KBM-7 (cell line): ENCODE measurements around the gene BLZF1.
"Not testable (repeated sequence)": the region's sequence is repeated elsewhere in the genome, so short reads cannot be mapped to it uniquely, and the experiment has no call there.

Source experiments
- DNase-seq: peaks from one replicate; pipeline ENCODE4 v3.0.0-alpha.2; 2015
- in situ Hi-C: fragments of 300-500 bp; cut with MboI; formaldehyde crosslinking; loops from 2 replicates; pipeline ENCODE4 v1.14.3; 2020; ENCODE audit warnings: low sequenced_read_pairs, low pct_unique_long_range_greater_than_20kb, mixed read lengths

The BLZF1 gene

DNA sequence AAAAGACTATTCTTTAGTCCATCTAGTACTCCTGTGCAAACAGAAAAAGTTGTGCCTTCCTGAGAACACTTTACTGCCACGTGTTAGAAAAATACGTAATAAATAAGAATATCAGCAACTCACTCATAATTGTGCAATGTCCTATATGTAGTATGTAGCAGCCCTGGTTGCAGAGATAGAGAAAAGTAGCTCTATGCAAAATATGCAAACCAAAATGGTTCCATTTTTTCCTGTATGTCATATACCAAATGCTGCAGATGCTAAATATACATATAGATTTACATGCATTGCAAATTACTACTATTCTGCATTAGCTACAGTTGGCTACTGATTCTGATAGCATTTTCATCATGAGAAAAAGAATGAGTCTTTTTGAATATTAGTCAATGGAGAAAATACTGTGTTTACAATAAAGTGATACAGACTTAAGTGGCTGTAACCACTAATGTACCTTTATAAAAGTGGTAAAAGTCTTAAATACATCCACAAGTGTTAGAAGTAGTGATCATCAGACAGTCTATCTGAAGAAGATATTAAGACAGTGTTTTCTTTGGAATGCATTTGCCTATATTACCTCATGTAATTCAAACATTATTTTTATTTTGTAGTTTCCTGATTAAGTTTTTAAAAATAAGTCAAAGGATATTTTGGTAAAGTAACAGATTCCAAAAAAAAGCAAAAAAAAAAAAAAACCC lies 20.2 kb upstream of the BLZF1 start:
- no peak for DNase-seq
- in situ Hi-C loops: no loop called here

DNA sequence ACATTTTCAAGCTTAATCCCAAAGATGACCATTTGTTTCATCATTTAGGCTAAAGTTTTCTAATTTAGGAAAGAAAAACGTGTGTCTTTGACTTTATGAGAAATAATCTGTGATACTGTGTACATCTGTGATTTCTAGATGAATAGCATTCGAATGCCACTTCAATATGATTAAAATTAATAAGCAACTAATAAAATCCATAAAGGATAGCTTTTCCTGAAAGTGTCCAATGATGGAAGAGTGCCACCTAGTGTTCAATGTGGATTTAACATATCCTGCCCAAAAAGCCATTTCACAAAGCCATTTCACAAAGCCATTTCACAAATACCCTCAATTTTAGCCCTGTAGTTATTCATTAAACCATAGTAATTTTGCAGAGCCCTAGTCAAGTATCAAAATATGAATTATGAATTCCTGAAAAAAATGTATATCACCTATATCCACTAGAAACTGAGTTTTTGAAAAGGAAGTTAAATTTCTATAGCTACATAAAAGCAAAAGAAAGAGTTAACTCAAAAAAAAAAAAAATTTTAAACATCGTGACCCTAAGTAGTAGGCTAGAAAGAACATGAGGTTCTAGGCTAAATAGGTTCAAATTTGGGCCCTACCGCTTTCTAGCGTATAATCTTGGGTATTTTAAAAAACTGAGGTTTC lies 19.5 kb upstream of the BLZF1 start:
- peak; percentile 72 for DNase-seq
- in situ Hi-C loops: no loop called here

DNA sequence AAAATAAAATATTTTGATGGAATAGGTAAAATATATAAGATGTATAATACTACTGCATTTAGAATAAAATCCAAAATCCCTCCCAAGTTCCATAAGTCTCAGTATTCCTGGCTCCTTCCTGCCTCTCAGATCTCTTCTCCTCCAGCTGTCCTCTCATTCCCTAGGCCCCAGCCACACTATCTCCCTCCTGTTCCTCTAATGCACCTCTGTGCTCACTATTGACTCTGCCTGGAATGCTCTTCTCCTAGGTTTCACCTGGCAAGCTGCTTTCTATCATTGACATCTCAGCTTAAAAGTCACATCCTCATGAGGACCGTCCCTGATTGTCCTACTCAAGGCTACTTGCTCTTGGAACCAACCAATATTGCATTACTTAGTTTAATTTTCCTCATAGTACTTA lies 7.6 kb upstream of the BLZF1 start:
- in situ Hi-C loops: loop anchor here (25.0 kb wide), 1 partner anchor 748 kb away; no protein-coding TSS in a partner anchor
- DNase-seq: no peak

DNA sequence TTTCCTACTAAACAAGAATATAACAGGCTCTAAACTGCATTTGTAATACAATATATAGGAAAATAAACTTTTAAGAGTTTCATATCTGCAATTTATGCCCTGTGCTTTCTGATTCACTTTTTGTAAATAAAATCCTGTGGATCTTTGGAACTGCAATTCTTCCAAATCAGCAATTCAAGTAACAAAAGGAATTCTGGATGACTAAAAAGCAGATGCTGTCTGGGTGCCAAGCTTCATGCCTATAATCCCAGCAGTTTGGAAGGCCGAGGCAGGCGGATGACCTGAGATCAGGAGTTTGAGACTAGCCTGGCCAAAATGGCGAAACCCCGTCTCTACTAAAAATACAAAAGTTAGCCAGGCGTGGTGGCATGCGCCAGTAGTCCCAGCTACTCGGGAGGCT lies 6.7 kb upstream of the BLZF1 start:
- in situ Hi-C loops: loop anchor here (25.0 kb wide), 1 partner anchor 749 kb away; no protein-coding TSS in a partner anchor
- DNase-seq: no peak

DNA sequence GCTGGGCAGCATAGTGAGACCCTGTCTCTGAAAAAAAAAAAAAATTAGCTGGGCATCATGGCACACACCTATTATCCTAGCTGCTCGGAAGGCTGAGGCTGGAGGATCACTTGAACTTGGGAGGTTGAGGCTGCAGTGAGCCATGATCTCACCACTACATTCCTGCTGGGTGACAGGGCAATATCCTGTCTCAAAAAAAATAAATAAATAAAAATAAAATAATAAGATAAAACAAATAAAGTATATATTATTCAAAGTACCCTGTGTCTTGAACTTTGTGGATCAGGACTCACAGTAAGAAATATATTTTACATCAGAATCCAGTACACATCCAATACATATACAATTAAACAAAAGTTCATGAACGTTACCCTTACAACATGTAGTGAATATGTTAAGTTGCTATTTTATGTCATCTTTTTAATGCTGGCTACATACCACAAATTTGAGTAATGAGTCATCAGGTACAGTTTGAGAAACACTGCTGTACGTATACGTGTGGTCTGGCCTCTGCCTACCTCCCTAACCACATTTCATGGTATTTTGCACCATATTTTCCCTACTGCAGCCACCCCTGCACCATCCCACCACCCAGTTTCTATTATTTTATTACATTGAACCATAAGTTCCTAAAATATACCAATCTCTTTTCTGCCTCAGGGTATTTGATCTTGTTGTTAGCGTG lies 4.8 kb upstream of the BLZF1 start:
- DNase-seq: no peak
- in situ Hi-C loops: loop anchor here (25.0 kb wide), 1 partner anchor 751 kb away; no protein-coding TSS in a partner anchor

DNA sequence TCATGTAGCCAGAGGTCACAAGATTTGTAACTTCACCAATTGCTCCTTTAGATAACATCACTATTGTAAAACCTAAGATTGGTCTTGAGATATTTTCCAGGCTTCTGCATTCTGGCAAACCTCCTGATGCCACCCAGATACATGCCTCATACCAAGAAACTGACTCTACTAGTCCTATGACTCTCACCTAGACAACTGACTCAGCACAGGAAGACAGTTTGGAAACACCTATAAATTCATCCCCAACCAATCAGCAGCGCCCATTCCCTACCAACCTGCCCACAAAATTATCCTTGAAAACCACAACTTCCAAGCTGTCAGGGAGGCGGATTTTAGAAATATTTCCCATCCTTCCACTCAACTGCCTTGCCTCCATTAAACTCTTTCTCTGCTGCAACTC lies 3.0 kb upstream of the BLZF1 start:
- DNase-seq: no peak
- in situ Hi-C loops: loop anchor here (25.0 kb wide), 1 partner anchor 753 kb away; no protein-coding TSS in a partner anchor

DNA sequence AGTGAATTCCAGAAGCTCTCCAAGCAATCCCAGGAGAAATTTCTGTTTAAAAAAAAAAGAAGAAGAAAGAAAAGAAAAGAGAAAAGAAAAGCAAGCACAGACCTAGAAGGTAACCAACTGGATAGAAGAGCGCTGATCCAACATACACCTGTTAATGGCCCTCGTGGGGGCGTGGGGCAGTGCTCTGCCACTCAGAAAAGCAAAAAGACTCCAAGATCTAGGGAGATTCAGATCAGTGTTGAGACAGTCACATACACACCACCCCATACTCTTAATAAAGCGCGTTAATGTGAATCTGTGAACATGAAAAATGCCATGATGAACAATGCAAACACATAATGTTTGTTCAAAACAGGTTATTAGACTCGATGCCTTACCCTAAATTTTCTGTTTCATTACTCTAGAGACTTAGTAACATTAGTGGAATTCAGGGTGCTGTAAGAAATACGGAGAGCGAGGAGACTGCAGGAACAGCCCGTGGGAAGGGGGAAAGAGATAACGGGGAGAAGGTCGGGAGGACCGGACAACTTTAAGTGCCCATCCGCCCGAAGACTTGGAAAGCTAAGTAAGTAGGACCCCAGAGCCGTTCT lies 804 bp upstream of the BLZF1 start:
- in situ Hi-C loops: loop anchor here (25.0 kb wide), 1 partner anchor 755 kb away; no protein-coding TSS in a partner anchor

DNA sequence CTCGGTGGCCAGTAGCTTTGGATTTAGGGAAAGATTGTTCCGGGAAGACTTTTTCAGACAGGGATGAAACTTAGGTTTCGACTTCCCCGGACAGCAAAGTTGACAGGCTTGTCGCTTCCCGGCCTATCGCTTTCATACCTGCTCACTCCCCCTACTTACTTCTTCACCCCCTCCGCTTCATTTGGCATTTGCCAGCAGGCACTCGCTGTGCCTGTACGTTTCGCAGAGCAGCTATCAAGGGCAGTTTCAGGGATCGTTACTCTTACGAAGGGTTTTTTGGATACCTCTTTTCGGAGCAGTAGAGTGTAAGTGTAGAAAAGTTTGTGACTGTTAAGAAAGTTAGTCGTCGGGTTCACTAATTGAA lies 393 bp downstream of the BLZF1 start:
- DNase-seq: no peak
- in situ Hi-C loops: loop anchor here (25.0 kb wide), 1 partner anchor 756 kb away; no protein-coding TSS in a partner anchor

More for the DNA sequence above, 804 bp upstream of the BLZF1 start:
- DNase-seq: no peak

DNA sequence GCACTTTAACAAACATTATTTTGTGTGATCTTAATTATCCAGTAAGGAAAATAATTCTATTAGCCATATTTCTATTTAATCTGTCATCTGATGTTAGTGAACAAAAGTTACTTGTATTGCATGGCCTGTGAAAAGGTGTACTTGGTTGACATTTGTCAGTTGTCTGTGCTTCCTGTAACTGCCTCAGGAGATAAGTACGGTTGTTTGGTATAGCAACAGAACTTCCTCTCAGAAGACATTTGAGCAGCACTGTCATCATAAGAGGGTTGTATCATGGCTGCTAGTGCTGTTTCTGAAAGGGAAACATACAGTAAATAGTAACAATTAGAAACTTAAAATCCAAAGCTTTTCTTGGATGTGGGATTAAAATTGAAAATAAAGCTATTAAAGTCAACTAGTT lies 3.4 kb downstream of the BLZF1 start:
- in situ Hi-C loops: loop anchor here (25.0 kb wide), 1 partner anchor 759 kb away; no protein-coding TSS in a partner anchor
- peak; percentile 57 for DNase-seq

DNA sequence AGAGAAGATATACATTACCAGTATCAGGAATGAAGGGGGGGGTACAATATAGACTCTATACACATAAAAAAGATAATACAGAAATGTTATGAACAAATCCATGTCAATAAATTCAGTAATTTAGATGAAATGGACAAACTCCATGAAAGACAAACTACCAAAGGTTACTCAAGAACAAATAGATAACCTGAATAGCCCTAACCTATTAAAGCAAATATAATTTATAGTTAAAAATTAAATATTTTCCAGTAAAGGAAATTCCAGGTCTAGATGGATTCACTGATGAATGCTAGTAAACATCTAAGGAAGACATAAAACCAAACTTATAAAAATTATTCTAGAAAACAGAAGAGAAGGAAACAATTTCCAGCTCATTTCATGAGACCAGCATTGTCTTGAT lies 13.2 kb downstream of the BLZF1 start:
- no peak for DNase-seq
- in situ Hi-C loops: no loop called here

DNA sequence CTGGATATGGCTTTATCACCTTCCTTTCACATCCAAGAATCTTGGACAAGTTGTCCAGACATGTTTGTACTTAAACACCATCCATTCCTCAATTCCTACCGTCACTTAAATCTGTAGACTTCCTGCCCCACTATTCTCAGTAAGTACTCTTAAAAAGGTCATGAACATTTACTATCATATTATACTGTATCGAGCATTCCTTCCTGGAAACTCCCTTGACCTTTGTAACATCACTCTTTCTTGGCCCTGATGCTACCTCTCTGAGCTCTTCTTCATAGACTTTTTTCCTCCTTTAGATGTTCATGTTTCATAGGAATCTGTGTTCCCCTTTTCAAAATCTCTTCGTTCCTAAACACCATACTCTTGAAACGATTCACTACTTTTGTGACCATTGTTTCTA lies 15.5 kb downstream of the BLZF1 start:
- DNase-seq: no peak
- in situ Hi-C loops: no loop called here

DNA sequence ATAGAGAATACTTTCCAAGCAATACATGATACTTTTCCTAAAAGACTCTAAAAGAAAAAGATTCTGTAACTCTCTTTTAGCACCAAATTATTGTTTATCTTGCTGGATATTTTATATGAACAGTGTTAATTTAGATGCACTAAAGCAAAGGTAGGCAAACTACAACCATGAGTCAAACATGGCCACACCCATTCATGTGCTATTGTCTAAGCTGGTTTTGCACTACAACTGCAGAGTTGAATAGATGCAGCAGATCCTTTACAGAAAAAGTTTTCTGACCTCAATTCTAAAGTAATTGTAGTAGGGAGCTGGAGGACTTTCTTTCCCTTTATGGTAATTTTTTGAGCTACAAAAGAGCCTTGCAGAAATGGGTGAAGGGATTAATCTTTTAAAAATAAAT lies 19.4 kb downstream of the BLZF1 start:
- in situ Hi-C loops: no loop called here
- no peak for DNase-seq

DNA sequence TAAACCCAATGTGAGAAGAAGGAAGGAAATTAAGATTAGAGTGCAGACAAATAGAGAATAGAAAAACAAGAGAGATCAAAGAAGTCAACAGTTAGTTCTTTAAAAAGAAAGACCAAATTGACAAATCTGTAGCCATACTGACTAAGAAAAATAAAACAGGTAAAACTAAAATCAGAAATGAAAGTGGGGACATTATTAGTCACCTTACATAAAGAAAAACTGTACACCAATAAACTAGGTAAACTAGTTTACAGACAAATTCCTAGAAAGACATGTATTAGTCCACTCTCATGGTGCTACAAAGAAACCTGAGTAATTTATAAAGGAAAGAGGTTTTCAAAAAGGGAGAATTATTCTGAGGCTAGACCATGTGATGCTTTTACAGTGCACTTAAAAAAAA lies 22.3 kb downstream of the BLZF1 start:
- DNase-seq: no peak
- in situ Hi-C loops: no loop called here

DNA sequence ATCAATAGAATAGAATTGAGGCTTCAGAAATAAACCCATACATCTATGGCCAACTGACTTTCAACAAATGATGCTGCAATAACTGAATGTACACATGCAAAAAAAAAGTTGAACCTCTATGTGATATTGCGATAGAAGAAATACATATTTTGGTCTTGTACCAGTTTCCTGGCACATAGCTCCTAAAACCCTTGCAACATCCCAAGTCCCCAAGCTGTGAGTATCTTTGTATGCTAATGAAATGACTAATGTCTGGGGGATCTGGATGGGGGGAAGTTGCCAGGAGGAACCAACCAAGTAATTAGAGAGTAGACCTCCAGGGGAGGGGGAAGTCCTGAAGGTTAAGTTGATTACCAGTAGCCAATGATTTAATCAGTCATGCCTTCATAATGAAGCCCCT lies 24.4 kb downstream of the BLZF1 start:
- DNase-seq: peak; percentile 8
- in situ Hi-C loops: no loop called here

DNA sequence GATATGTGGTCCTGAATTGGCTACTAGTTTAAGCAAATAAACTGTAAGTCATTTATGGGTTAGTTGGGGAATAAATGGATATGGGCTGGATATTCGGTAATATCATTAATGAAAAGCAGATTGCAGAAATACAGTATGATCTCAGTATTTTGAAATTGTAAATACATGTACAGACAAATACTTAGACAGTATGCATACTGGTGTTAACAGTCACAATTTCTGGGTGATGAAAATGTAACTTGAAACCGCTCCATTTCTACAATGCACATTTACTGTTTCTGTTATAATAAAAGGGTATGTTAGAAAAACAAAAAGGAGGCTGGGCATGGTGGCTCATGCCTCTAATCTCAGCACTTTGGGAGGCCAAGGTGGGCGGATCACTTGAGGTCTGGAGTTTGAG lies 28.0 kb downstream of the BLZF1 start:
- DNase-seq: no peak
- in situ Hi-C loops: no loop called here

DNA sequence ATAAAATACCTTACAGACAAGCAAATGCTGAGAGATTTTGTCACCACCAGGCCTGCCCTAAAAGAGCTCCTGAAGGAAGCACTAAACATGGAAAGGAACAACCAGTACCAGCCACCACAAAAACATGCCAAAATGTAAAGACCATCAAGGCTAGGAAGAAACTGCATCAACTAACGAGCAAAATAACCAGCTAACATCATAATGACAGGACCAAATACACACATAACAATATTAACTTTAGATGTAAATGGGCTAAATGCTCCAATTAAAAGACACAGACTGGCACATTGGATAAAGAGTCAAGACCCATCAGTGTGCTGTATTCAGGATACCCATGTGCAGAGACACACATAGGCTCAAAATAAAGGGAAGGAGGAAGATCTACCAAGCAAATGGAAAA lies 34.6 kb downstream of the BLZF1 start:
- in situ Hi-C loops: not testable (repeated sequence)

DNA sequence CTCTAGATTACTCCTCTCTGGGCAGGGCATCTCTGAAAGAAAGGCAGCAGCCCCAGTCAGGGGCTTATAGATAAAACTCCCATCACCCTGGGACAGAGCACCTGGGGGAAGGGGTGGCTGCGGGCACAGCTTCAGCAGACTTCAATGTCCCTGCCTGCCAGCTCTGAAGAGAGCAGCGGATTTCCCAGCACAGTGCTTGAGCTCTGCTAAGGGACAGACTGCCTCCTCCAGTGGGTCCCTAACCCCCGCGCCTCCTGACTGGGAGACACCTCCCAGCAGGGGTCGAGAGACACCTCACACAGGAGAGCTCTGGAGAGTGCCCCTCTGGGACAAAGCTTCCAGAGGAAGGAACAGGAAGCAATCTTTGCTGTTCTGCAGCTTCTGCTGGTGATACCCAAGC lies 40.3 kb downstream of the BLZF1 start:
- DNase-seq, in situ Hi-C loops: not testable (repeated sequence)

More for the DNA sequence above, 34.6 kb downstream of the BLZF1 start:
- DNase-seq: not testable (repeated sequence)

DNA sequence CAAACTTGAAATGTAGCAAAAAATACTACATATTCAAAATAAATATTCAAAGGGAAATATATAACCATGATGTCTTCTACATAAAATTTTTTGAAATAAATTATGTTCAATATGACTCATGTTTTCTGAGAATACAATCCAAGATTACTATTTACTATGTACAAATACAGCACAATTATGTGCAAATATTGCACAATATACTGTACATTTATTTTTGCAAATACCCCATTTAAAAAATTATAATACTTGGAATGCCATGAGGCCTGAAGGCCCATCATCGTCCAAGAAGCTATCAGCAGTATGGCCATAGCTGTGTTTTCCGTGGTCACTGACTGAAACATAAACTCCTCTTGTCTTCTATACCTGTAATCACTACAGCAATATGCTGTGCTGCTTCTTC lies 47.0 kb downstream of the BLZF1 start:
- DNase-seq: no peak
- in situ Hi-C loops: no loop called here

DNA sequence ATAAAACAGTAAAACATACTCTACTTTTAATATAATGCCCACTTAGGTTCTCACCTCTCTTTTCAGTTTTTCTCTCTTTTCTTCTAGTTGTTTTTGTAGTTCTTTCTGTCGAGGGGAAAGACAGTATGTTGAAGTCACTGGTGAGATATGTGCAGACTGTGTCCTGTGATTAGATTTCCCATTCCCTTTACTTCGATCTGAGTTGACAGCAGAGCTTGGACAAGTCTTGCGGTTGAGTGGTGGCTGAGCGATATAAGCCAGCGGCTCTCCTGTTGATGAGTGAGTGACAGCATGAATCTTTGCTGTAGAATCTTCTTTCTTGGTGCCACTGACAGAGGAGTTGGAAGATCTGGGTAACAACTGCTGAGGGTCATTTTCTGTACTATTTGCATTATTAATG lies 53.3 kb downstream of the BLZF1 start:
- in situ Hi-C loops: no loop called here
- DNase-seq: no peak
